SK-N-DZ (cell line): Measurements from ENCODE around the gene ANAPC16.
"Not testable (repeated sequence)": the region's sequence is repeated elsewhere in the genome, so short reads cannot be mapped to it uniquely, and the experiment has no call there.

Experiments used
- DNase-seq: peaks from one replicate; pipeline ENCODE4 v3.0.0-alpha.2; 2015; ENCODE audit warnings: low spot score

The ANAPC16 gene

DNA sequence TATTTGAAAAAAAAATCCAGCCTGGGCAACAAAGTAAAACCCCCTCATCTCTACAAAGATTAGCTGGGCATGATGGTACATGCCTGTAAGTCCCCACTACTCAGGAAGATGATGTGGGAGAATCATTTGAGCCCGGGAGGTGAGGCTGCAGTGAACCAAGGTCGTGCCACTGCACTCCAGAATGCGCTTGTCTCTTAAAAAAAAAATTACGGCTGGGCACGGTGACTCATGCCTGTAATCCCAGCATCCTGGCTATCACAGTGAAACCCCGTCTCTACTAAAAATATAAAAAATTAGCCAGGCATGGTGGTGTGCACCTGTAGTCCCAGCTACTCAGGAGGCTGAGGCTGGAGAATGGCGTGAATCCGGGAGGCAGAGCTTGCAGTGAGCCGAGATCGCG is 4.4 kb upstream of the ANAPC16 start:
- not testable (repeated sequence) for DNase-seq

- not testable (repeated sequence) for DNase-seq
Observed at GRCh38 chr10:72211832-72212231, 4.0 kb upstream of the ANAPC16 start.

DNA sequence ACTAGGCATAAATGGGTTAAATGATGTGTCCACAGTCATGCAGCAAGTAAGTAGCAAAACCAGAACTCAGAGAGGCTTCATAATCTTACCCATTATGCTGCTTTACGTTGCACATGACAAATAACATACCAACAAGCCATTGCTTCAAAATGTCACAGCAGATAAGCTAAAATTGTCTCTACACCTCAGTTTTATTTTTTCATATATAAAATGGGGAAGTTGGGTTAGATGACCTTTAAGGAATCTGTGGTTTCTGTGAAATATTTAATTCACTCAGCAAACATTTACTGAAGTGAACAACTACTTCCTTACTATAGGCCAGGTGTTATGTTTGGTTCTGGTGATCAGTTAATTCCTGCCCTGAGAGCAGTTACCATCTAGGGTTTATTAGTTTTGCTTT is 2.5 kb downstream of the ANAPC16 start:
- DNase-seq: no peak

GRCh38 chr10:72218726-72219125 is 2.9 kb downstream of the ANAPC16 start:
- no peak for DNase-seq

DNA sequence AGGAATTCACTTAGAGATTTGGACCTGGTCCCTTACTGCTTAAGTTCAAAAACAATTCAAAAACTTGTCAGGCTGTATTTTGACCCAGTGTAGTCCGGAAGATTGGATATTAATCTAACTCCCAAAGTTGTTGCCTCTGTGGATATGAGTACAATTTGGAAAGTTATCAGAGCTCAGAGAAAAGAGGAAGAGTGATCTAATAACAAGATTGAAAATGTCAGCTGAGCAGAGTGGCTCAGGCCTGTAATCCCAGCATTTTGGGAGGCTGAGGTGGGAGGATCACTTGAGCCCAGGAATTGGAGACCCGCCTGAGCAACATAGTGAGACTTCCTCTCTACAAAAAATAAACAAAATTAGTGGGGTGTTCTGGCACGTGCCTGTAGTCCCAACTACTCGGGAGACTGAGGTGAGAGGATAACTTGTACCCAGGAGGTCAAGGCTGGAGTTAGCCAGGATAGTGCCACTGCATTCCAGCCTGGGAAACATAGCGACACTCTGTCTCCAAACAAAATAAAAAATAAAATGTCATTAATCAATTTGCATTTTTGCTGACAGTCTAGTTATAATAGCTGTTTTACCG is 3.5 kb downstream of the ANAPC16 start:
- no peak for DNase-seq

- no peak for DNase-seq
Observed at GRCh38 chr10:72220637-72221036, 4.8 kb downstream of the ANAPC16 start.

DNA sequence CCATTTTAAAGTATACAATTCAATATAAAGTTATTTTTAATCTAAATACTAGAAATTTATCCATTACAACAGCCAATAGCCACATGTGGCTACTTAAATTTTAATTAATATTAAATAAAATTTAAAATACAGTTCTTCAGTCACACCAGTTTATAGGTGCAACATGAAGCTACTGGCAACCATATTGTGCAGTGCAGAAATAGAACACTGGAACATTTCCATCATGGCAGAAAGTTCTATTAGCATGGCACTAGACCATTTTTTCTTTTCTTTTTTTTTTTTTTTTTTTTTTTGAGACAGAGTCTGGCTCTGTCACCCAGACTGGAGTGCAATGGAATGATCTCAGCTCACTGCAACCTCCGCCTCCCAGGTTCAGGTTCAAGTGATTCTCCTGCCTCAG is 5.5 kb downstream of the ANAPC16 start:
- no peak for DNase-seq

DNA sequence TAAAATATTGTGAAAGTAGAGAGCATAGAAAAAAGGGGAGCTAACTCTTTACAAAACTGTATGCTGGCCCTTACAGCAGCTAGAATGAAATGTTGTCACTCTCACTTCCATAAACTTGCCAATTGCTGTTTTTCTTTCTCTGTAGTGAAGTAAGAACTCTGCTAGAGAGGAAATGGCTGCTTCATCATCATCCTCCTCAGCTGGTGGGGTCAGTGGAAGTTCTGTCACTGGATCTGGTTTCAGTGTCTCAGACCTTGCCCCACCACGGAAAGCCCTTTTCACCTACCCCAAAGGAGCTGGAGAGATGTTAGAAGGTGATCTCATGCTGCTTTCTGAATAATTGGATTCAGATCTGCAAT is 7.9 kb downstream of the ANAPC16 start:
- DNase-seq: no peak

- not testable (repeated sequence) for DNase-seq
Observed at GRCh38 chr10:72224191-72224590, 8.4 kb downstream of the ANAPC16 start.

GRCh38 chr10:72226418-72227027 is 10.7 kb downstream of the ANAPC16 start:
- DNase-seq: no peak

- no peak for DNase-seq
Observed at GRCh38 chr10:72227826-72228225, 12.0 kb downstream of the ANAPC16 start.

- DNase-seq: no peak
Observed at GRCh38 chr10:72228318-72228751, 12.5 kb downstream of the ANAPC16 start.

DNA sequence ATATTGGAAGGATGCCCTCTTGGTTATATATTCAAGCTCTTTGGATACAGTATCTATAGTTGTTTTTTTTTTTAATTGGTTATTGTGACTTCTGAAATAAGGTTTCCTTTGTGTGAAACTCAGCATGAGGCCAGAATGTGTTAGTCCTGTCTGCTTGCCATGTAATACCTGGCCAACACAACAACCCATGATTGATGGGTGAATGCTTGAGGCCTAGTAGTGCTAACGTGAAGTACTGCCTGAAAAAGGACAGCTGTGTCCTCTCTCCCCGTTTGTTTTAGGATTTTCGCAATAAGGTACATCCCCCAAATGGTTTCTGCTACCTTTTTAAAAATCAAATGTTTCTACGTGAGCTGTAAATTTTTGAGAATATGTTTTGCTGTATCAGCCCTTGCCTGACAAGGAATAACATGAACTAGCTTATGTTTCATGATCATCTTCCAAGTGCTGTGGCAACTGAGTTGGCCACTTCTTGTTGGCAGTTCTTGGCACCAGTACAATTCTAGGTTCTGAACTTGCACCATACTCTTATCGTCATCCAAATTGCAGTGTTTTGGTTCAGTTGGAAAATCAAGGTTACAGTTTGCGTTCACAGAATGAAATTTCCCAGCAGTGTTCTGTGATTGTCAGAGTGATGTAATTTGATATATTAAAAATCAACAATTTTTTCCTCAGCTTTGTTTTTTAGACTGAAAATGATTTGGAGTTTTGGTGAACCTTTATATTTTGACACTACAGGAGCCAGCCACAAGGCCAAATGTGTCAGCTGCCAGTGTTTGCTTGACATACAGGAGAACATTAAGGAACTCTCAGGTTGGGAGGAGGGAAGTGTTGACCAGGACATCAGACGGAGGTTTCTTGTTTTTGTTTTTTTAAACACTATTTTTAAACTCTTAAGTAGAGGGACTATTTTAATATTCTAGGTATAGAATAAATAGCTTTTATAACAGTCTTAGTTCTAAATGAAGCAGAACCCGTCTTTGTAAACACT is 13.7 kb downstream of the ANAPC16 start:
- DNase-seq: no peak

GRCh38 chr10:72233621-72234020 is 17.8 kb downstream of the ANAPC16 start:
- no peak for DNase-seq

GRCh38 chr10:72234560-72235095 is 18.8 kb downstream of the ANAPC16 start:
- DNase-seq: no peak

- no peak for DNase-seq
Observed at GRCh38 chr10:72235544-72236279, 19.9 kb downstream of the ANAPC16 start.

DNA sequence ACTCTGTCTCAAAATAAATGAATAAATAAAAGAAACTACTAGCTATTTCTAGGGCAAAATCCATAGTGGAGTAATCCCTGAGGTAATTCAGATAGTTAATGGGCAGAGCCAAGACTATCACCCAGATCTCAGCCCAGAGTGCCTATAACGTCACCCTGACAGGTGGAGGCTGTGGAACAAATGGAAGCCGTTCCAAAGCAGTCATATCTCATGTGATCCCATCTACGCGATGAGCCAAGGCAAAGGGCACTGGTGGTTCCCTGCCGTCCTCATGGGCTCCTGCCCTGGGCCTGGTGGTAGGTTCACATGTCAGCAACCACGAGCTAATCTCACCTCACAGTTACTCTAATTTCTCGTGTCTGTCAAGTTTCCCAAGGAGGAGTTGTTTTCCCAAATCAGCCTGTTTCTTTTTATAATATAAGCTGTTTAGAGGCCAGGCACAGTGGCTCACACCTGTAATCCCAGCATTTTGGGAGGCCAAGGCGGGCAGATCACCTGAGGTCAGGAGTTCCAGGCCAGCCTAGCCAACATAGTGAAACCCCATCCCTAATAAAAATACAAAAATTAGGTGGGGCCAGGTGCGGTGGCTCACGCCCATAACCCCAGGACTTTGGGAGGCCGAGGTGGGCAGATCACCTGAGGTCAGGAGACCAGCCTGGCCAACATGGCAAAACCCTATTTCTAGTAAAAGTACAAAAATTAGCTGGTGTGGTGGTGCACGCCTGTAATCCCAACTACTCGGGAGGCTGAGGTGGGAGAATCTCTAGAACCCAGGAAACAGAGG is 22.8 kb downstream of the ANAPC16 start:
- no peak for DNase-seq

DNA sequence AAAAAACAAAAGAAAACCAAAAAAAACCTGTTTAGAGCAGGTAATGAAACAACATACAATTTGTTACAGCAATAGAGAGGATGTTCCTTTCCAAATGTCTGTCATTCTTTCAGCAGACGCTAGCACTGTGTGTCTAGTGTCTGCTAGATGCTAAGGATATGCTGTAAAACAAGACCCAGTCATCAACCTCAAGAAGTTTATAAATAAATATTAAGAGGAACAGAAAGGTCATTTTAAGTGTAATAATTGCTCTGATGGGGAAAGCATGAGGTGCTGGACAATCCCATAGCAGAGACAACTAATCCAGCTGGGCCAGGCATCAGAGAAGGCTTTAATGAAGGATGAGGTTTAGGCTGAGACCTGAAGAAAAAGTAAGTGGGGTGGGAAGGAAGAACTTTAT is 23.6 kb downstream of the ANAPC16 start:
- DNase-seq: no peak

DNA sequence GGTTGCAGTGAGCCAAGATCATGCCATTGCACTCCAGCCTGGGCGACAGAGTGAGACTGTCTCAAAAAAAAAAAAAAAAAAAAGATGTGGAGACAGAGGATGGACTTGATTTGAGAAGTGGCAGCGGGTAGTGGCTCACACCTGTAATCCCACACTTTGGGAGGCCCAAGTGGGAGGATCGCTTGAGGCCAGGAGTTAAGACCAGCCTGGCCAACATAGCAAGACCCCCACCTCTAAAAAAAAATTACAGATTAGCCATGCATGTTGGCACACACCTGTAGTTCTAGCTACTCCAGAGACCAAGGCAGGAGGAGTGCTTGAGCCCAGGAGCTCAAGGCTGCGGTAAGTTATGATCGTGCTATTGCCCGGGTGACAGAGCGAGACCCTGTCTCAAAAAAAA is 24.6 kb downstream of the ANAPC16 start:
- DNase-seq: no peak

DNA sequence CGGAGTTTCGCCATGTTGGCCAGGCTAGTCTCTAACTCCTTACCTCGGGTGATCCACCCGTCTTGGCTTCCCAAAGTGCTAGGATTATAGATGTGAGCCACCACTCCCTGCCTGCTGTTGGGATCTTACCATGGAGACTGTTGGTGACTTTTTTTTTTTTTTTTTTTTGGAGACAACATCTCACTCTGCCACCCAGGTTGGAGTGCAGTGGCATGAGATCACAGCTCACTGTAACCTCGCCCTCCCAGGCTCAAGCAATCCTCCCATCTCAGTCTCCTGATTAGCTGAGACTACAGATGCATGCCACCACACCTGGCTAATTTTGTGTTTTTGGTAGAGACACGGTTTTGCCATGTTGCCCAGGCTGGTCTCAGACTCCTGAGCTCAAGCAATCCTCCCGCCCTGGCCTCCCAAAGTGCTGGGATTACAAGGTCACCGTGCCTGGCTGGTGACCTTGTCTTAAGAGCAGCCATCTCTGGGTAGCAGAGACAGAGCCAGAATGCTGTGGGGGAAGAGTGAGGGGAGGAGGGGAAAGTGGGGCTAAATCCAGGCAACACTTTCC is 26.0 kb downstream of the ANAPC16 start:
- no peak for DNase-seq
